SK-N-DZ (cell line): Measurements from ENCODE around the gene RIPOR2.
"Not testable (repeated sequence)": the region's sequence is repeated elsewhere in the genome, so short reads cannot be mapped to it uniquely, and the experiment has no call there.

Source experiments
- DNase-seq: peaks from one replicate; pipeline ENCODE4 v3.0.0-alpha.2; 2015; ENCODE audit warnings: low spot score

RIPOR2 gene

GRCh38 chr6:24764833-24765828, 170.6 kb downstream of the RIPOR2 start:
- not testable (repeated sequence) for DNase-seq

DNA sequence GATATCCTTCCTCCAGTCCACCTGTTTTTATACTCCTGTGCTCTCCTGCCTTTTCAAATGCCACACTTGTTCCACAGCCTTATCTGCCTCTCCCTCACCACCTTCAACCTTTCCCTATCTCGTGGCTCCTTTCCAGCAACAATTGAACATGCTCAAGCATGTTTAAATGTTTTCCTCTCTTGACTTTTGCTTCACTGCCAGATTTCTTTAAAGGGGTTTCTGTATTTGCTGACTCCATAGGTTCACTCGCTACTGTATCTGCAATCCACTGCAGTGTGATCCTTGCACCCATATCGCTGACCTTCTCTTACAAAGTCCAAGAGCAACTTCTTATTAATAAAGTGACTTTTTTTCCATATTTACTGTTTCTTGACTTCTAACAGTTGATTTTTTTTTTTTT, 172.2 kb downstream of the RIPOR2 start:
- DNase-seq: no peak

- no peak for DNase-seq
Measured at GRCh38 chr6:24761851-24762250, 173.9 kb downstream of the RIPOR2 start.

- peak; percentile 73 for DNase-seq
Measured at GRCh38 chr6:24761193-24761835, 174.4 kb downstream of the RIPOR2 start.

GRCh38 chr6:24760210-24760609, 175.6 kb downstream of the RIPOR2 start:
- no peak for DNase-seq

GRCh38 chr6:24759718-24760117, 176.0 kb downstream of the RIPOR2 start:
- DNase-seq: no peak

DNA sequence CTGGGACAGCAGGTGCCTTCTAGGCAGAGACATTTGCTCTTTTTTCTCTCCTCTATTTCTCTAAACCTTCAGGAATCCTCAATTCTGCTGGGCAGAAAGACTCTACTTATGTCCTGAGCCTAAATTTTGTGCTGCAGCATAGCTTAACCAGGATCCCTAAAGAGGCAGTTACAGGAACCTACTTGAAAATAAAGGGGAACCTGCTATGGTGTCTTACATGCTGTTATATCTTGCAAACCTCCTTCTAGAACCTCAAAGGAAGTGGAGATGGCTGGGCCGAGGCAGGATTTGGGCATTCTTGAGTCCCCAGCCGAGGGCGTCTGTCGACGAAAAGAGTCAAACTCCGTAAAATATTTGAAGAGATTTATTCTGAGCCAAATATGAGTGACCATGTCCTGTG, 178.1 kb downstream of the RIPOR2 start:
- no peak for DNase-seq

- no peak for DNase-seq
Measured at GRCh38 chr6:24755279-24755678, 180.5 kb downstream of the RIPOR2 start.

- not testable (repeated sequence) for DNase-seq
Measured at GRCh38 chr6:24754378-24754777, 181.4 kb downstream of the RIPOR2 start.
